GM12891 (cell line): ENCODE data around the gene CLEC4G.
A peak's percentile ranks its signal among the peaks of the same experiment; 100 is the strongest.

Experiments used
- POLR2A ChIP-seq: IDR thresholded peaks from 2 replicates; pipeline ENCODE4 v1.6.1; 2011; ENCODE audit warnings: low read depth, low read length, control low read depth
- SPI1 ChIP-seq: IDR thresholded peaks from 2 replicates; pipeline ENCODE4 v1.6.1; 2011; ENCODE audit warnings: low read depth, low read length, control low read depth

GRCh38 chr19:7685546-7686445 lies 46.1 kb downstream of the CLEC4G start:
- TF ChIP-seq POLR2A, result peak; percentile 21; the same call in 1 of the 2 replicates
- TF ChIP-seq SPI1, result no peak
